Measurements from ENCODE around the gene ABLIM1.

GRCh38 chr10:114396464-114396863 is 261.6 kb downstream of the ABLIM1 start:
- TF ChIP-seq ZBTB20 (tag by site-specific recombination; IDR thresholded peaks at IDR 0.05) (no peak), REST (tag by site-specific recombination; IDR thresholded peaks at IDR 0.05) (no peak), ZNF449 (tag by site-specific recombination; IDR thresholded peaks at IDR 0.05) (no peak), ZNF560 (tag by site-specific recombination; IDR thresholded peaks at IDR 0.05; ENCODE audit: borderline replicate concordance) (no peak), ZNF37A (tag by site-specific recombination; IDR thresholded peaks at IDR 0.05) (no peak), CTCF (tag by site-specific recombination; IDR thresholded peaks at IDR 0.05) (no peak)
